A549 (cell line): ENCODE measurements around the gene LMAN2L. TPM values are rescaled to one million over a fixed set of nuclear protein-coding genes. Genes with fewer than 3 reads are reported as not detected.

Experiments used
- ATAC-seq, 2 experiments: fragments of 200-7000 bp in 1 of 2; fragments of >200 bp in 1 of 2; cut with Nextera tagmentation in 1 of 2; cut with Tn5 transposase in 1 of 2; 3 replicates each; pipeline versions ENCODE4 v1.8.0 to v1.9.1; 2018 to 2020; ENCODE audit warnings: mild to moderate bottlenecking in 1 of 2, moderate library complexity in 1 of 2
- CTCF ChIA-PET: fragments of 300-600 bp; sonication (Branson Sonifier 250); formaldehyde crosslinking; extraction: SDS; loops from one replicate; lab custom pipeline; 2021; ENCODE audit warnings: antibody characterized with exemption, inconsistent platforms; lab: Yijun Ruan, JAX
- POLR2A ChIA-PET: fragments of 350-600 bp; formaldehyde crosslinking; extraction: SDS; loops from one replicate; lab custom pipeline; 2021; ENCODE audit warnings: antibody characterized with exemption, inconsistent platforms; lab: Yijun Ruan, JAX
- DNase-seq, 2 experiments: peaks; one replicate each; pipeline versions ENCODE4 v3.0.0 to v3.0.0-alpha.2; 2011 to 2016; ENCODE audit warnings: low read depth in 1 of 2, low spot score in 1 of 2
- FAIRE-seq: peaks from 2 replicates; lab custom pipeline; 2011; peaks lifted over from hg19 to GRCh38; lab: Jason Lieb, UNC
- H3K27ac ChIP-seq, 2 experiments: fragments of >200 bp; sonication (Bioruptor Twin); formaldehyde crosslinking; 3 replicates each; pipeline ENCODE4 v1.5.1; 2016 to 2017
- H3K4me1 ChIP-seq: fragments of >200 bp; sonication (Bioruptor Twin); formaldehyde crosslinking; 3 replicates; pipeline ENCODE4 v1.6.1; 2016
- H3K4me2 ChIP-seq: fragments of >200 bp; sonication (Bioruptor Twin); formaldehyde crosslinking; 3 replicates; pipeline ENCODE4 v1.6.1; 2016
- H3K4me3 ChIP-seq: fragments of >200 bp; sonication (Bioruptor Twin); formaldehyde crosslinking; 3 replicates; pipeline ENCODE4 v1.5.1; 2016
- H3K9me3 ChIP-seq: fragments of >200 bp; sonication (Bioruptor Twin); formaldehyde crosslinking; 3 replicates; pipeline ENCODE4 v1.6.1; 2016
- ATOH8 ChIP-seq: fragments of 250-450 bp; sonication (Bioruptor Pico); IDR thresholded peaks from 2 replicates; pipeline ENCODE4 v1.5.0; 2020; ENCODE audit warnings: low read depth, mild to moderate bottlenecking, moderate library complexity
- CBX2 ChIP-seq: fragments of 200-600 bp; sonication (generic); IDR thresholded peaks from 2 replicates; pipeline ENCODE4 v1.6.1; 2016; ENCODE audit warnings: low read depth, mild to moderate bottlenecking, borderline replicate concordance
- CBX8 ChIP-seq: fragments of 200-600 bp; sonication (generic); IDR thresholded peaks from 2 replicates; pipeline ENCODE4 v1.6.1; 2016
- EP300 ChIP-seq, 2 experiments: fragments of >200 bp; sonication (Bioruptor Twin); formaldehyde crosslinking; IDR thresholded peaks; 2 replicates in 1 of 2; 3 replicates in 1 of 2; pipeline ENCODE4 v1.6.1; 2016 to 2017
- ESRRA ChIP-seq: fragments of 150-350 bp; IDR thresholded peaks from 2 replicates; pipeline ENCODE4 v1.6.1; 2014; ENCODE audit warnings: mild to moderate bottlenecking, low read length, borderline replicate concordance
- FOSB ChIP-seq: fragments of 250-450 bp; sonication (Bioruptor Pico); IDR thresholded peaks from 2 replicates; pipeline ENCODE4 v1.5.0; 2020; ENCODE audit warnings: mild to moderate bottlenecking, moderate library complexity
- FOSL2 ChIP-seq, 2 experiments: fragments of 450-650 bp in 1 of 2; fragments of >200 bp in 1 of 2; sonication (Bioruptor Twin) in 1 of 2; formaldehyde crosslinking; IDR thresholded peaks; 2 replicates each; pipeline versions ENCODE4 v1.5.0 to v1.6.1; 2016 to 2020; ENCODE audit warnings: mild to moderate bottlenecking in 1 of 2, moderate library complexity in 1 of 2
- HDAC2 ChIP-seq: fragments of 200-600 bp; sonication (generic); IDR thresholded peaks from 2 replicates; pipeline ENCODE4 v1.6.1; 2016
- HMGXB4 ChIP-seq: fragments of 250-450 bp; sonication (Bioruptor Pico); IDR thresholded peaks from 2 replicates; pipeline ENCODE4 v1.5.0; 2021; ENCODE audit warnings: mild to moderate bottlenecking, moderate library complexity, borderline replicate concordance
- HOXB5 ChIP-seq: fragments of 250-450 bp; sonication (Bioruptor Pico); IDR thresholded peaks from 2 replicates; pipeline ENCODE4 v1.5.0; 2020; ENCODE audit warnings: mild to moderate bottlenecking, moderate library complexity
- MAZ ChIP-seq: fragments of 150-350 bp; IDR thresholded peaks from 2 replicates; pipeline ENCODE4 v1.6.1; 2014; ENCODE audit warnings: antibody characterized with exemption, low read depth, low read length, borderline replicate concordance
- MYC ChIP-seq: IDR thresholded peaks from 2 replicates; pipeline ENCODE4 v1.6.1; 2012; ENCODE audit warnings: mild to moderate bottlenecking, inconsistent platforms, low read length, improper control_type of control experiment, borderline replicate concordance
- NFE2L2 ChIP-seq: fragments of 150-350 bp; conservative IDR thresholded peaks from 2 replicates; pipeline ENCODE4 v1.6.1; 2014; ENCODE audit warnings: low read length
- PHF8 ChIP-seq: fragments of 200-600 bp; sonication (generic); IDR thresholded peaks from 2 replicates; pipeline ENCODE4 v1.6.1; 2016; ENCODE audit warnings: low read depth, mild to moderate bottlenecking, antibody characterized with exemption, moderate library complexity, borderline replicate concordance
- REST ChIP-seq: fragments of 200-600 bp; sonication (generic); IDR thresholded peaks from 2 replicates; pipeline ENCODE4 v1.6.1; 2016; ENCODE audit warnings: antibody characterized with exemption, mild to moderate bottlenecking, moderate library complexity
- SMC3 ChIP-seq: fragments of >200 bp; sonication (Bioruptor Twin); formaldehyde crosslinking; IDR thresholded peaks from 3 replicates; pipeline ENCODE4 v1.6.1; 2018; ENCODE audit warnings: inconsistent platforms
- SREBF2 ChIP-seq: fragments of 450-650 bp; IDR thresholded peaks from 2 replicates; pipeline ENCODE4 v1.6.1; 2014; ENCODE audit warnings: mild to moderate bottlenecking, moderate library complexity
- USF2 ChIP-seq: fragments of 450-650 bp; IDR thresholded peaks from 2 replicates; pipeline ENCODE4 v1.6.1; 2014; ENCODE audit warnings: antibody characterized with exemption
- ZC3H11A ChIP-seq: fragments of 450-650 bp; IDR thresholded peaks from 2 replicates; pipeline ENCODE4 v1.6.1; 2014; ENCODE audit warnings: antibody characterized with exemption, mild to moderate bottlenecking
- ZFP36 ChIP-seq: fragments of 450-650 bp; IDR thresholded peaks from 2 replicates; pipeline ENCODE4 v1.6.1; 2014; ENCODE audit warnings: borderline replicate concordance; ENCODE audit not compliant: partially characterized antibody
- ZNF302 ChIP-seq: fragments of 250-450 bp; sonication (Bioruptor Pico); IDR thresholded peaks from 2 replicates; pipeline ENCODE4 v1.9.0; 2021; ENCODE audit warnings: inconsistent platforms, mild to moderate bottlenecking, moderate library complexity
- WGBS: methylation state at CpG from one replicate; pipeline ENCODE4 v1.1.6; 2017; ENCODE audit errors: missing lambda C conversion rate; 5-methylcytosine and 5-hydroxymethylcytosine counted together
- polyA plus RNA-seq, 4 experiments: library from polyadenylated mRNA; depleted of rRNA in 3 of 4; stranded (reverse); fragments of >200 nt; fragmentation: RNase III in 1 of 4; extraction: RNeasy Plus Mini Kit Qiagen cat#74134 plus additional on column Dnase treatment in 1 of 4; gene quantifications; 2 replicates in 3 of 4; 3 replicates in 1 of 4; pipeline ENCODE4 v1.2.3, GENCODE V29; 2011 to 2017

LMAN2L gene
- polyA plus RNA-seq, 2 of the 4 experiments (the other 2 are of a cell fraction) = 24.3 to 28.0 TPM

GRCh38 chr2:96697476-96697875 lies 42.4 kb downstream of the LMAN2L start (continued):
- TF ChIP-seq REST (no peak), ZC3H11A (no peak), EP300 (IDR thresholded peaks at IDR 0.05) (no peak), CBX2 (no peak)

GRCh38 chr2:96695602-96696001 lies 44.3 kb downstream of the LMAN2L start:
- WGBS = 88% methylated on average over 14 of the region's 15 CpGs
- no peak for FAIRE-seq

GRCh38 chr2:96694816-96695455 lies 44.9 kb downstream of the LMAN2L start:
- POLR2A ChIA-PET = no interaction called here
- H3K9me3 ChIP-seq = no peaks in the 10 kb centered on the region
- CTCF ChIA-PET = interaction anchor here (1.0 kb wide), 1 partner anchor 41 kb away, joined by 3 read pairs; no protein-coding TSS in a partner anchor
- H3K4me2 ChIP-seq = no peak overlapping the region
- H3K4me3 ChIP-seq = no peak overlapping the region
- H3K4me1 ChIP-seq = no peaks in the 10 kb centered on the region
- ATAC-seq (no peak), FAIRE-seq (no peak), DNase-seq (no peak)
- H3K27ac ChIP-seq = no peak overlapping the region
- TF ChIP-seq FOSB (CRISPR knock-in tag) (no peak), HDAC2 (no peak), SREBF2 (no peak), ZFP36 (no peak), HMGXB4 (CRISPR knock-in tag) (no peak), MAZ (no peak), MYC (no peak), USF2 (no peak), FOSL2 (IDR thresholded peaks at IDR 0.05) (no peak), FOSL2 (CRISPR knock-in tag; IDR thresholded peaks at IDR 0.05) (no peak)
- 95% methylated on average over 12 of the region's 13 CpGs for WGBS

More at GRCh38 chr2:96695602-96696001, 44.3 kb downstream of the LMAN2L start:
- Histone ChIP-seq H3K4me2 (no peak overlapping the region), H3K9me3 (no peaks in the 10 kb centered on the region), H3K4me1 (no peaks in the 10 kb centered on the region), H3K27ac (no peak overlapping the region), H3K4me3 (no peak overlapping the region)
- POLR2A ChIA-PET = no interaction called here
- DNase-seq (no peak), ATAC-seq (no peak)
- CTCF ChIA-PET = no interaction called here
- no peak for TF ChIP-seq SMC3
- TF ChIP-seq USF2 = no peak
- TF ChIP-seq HOXB5 (CRISPR knock-in tag) = no peak
- no peak for TF ChIP-seq HMGXB4 (CRISPR knock-in tag)
- no peak for TF ChIP-seq ESRRA
- no peak for TF ChIP-seq PHF8
- no peak for TF ChIP-seq CBX8
- TF ChIP-seq ZNF302 = no peak
- TF ChIP-seq CBX2 = no peak
- no peak for TF ChIP-seq ZC3H11A
- TF ChIP-seq ATOH8 = no peak
- no peak for TF ChIP-seq SREBF2
- no peak for TF ChIP-seq NFE2L2
